Measurements from ENCODE around the gene KCNMB4. TPM values are rescaled to one million over a fixed set of nuclear protein-coding genes. Genes with fewer than 3 reads are reported as not detected.

The KCNMB4 gene
- total RNA-seq, 2 experiments from 2014 or later, result 5.8 to 7.6 TPM

GRCh38 chr12:70443062-70443673, 77.1 kb downstream of the KCNMB4 start:
- H4K20me1 ChIP-seq (ENCODE audit: insufficient read depth, low read length), result no peaks in the 10 kb centered on the region
- intact Hi-C loops (cut with micrococcal nuclease; ENCODE audit: unreplicated experiment), result no loop called here
- no peaks in the 10 kb centered on the region for H3K9me2 ChIP-seq (ENCODE audit: insufficient read depth, low read length)
- H3K9me3 ChIP-seq (ENCODE audit: low read length), result no peaks in the 10 kb centered on the region
- no peaks in the 10 kb centered on the region for H3K4me1 ChIP-seq (ENCODE audit: insufficient read depth, low read length, poor library complexity, severe bottlenecking)
- ChIA-PET POLR2A (interaction anchor here (0.6 to 1.2 kb wide), 5 partner anchors 13 to 857 kb away, joined by 3 to 8 read pairs (median 3); no protein-coding TSS in a partner anchor), CTCF (ENCODE audit: unreplicated experiment) (no interaction called here)
- no peak overlapping the region for H2AFZ ChIP-seq (ENCODE audit: low read length)
- H3K4me2 ChIP-seq (ENCODE audit: low read length), result no peak overlapping the region
- H3K4me3 ChIP-seq (ENCODE audit: low read depth, low read length, poor library complexity, severe bottlenecking), result no peak overlapping the region
- H3K27ac ChIP-seq (ENCODE audit: low read depth, low read length, poor library complexity, severe bottlenecking), result no peak overlapping the region
- DNase-seq (ENCODE audit: low spot score), result no peak
- BruUV-seq (replicated peaks), result no TSS peak
- TF ChIP-seq, protein P1, sequence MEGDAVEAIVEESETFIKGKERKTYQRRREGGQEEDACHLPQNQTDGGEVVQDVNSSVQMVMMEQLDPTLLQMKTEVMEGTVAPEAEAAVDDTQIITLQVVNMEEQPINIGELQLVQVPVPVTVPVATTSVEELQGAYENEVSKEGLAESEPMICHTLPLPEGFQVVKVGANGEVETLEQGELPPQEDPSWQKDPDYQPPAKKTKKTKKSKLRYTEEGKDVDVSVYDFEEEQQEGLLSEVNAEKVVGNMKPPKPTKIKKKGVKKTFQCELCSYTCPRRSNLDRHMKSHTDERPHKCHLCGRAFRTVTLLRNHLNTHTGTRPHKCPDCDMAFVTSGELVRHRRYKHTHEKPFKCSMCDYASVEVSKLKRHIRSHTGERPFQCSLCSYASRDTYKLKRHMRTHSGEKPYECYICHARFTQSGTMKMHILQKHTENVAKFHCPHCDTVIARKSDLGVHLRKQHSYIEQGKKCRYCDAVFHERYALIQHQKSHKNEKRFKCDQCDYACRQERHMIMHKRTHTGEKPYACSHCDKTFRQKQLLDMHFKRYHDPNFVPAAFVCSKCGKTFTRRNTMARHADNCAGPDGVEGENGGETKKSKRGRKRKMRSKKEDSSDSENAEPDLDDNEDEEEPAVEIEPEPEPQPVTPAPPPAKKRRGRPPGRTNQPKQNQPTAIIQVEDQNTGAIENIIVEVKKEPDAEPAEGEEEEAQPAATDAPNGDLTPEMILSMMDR (conservative IDR thresholded peaks at IDR 0.05; ENCODE audit: low read length), result no peak
- TF ChIP-seq EZH2phosphoT487 (IDR thresholded peaks at IDR 0.05; ENCODE audit: borderline replicate concordance, low read depth, low read length), result no peak
- H3K36me3 ChIP-seq (ENCODE audit: insufficient read depth, low read length), result no peaks in the 10 kb centered on the region
- H3K79me2 ChIP-seq (ENCODE audit: insufficient read depth, low read depth, low read length), result no peaks in the 10 kb centered on the region

- Histone ChIP-seq H4K20me1 (ENCODE audit: insufficient read depth, low read length) (no peaks in the 10 kb centered on the region), H3K79me2 (ENCODE audit: insufficient read depth, low read depth, low read length) (no peaks in the 10 kb centered on the region), H3K4me2 (ENCODE audit: low read length) (no peak overlapping the region), H3K36me3 (ENCODE audit: insufficient read depth, low read length) (no peaks in the 10 kb centered on the region), H3K9me3 (ENCODE audit: low read length) (no peaks in the 10 kb centered on the region), H3K27ac (ENCODE audit: low read depth, low read length, poor library complexity, severe bottlenecking) (no peak overlapping the region), H3K9me2 (ENCODE audit: insufficient read depth, low read length) (no peaks in the 10 kb centered on the region), H3K4me3 (ENCODE audit: low read depth, low read length, poor library complexity, severe bottlenecking) (no peak overlapping the region), H2AFZ (ENCODE audit: low read length) (no peak overlapping the region), H3K4me1 (ENCODE audit: insufficient read depth, low read length, poor library complexity, severe bottlenecking) (no peaks in the 10 kb centered on the region)
- POLR2A ChIA-PET, result no interaction called here
- TF ChIP-seq, protein P1 (conservative IDR thresholded peaks at IDR 0.05; ENCODE audit: low read length), result no peak
- TF ChIP-seq EZH2phosphoT487 (IDR thresholded peaks at IDR 0.05; ENCODE audit: borderline replicate concordance, low read depth, low read length), result no peak
- CTCF ChIA-PET (ENCODE audit: unreplicated experiment), result interaction anchor here (0.6 kb wide), 1 partner anchor 479 kb away, joined by 7 read pairs; no protein-coding TSS in a partner anchor
- DNase-seq (ENCODE audit: low spot score), result no peak
- no TSS peak for BruUV-seq (replicated peaks)
- intact Hi-C loops (cut with micrococcal nuclease; ENCODE audit: unreplicated experiment), result no loop called here
Observed at GRCh38 chr12:70444903-70445302, 78.8 kb downstream of the KCNMB4 start.

DNA sequence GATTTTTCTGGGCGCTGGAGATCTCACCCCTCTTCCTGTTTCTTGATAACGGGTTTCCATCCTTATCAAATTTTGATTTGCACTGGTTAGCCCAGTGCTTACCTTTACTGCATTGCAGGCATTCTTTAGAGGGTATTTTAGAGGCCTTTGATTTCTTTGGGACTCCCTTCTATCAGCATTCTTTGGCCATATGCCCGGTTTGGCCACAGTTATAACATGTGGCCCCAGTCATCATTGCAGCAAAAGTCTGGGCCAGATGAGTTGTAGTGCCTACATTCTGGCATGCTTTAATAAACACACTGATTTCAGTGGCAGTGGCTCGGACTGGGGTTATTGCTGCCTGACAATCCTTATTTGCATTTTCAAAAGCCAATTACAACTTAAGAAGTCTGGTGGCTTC, 82.3 kb downstream of the KCNMB4 start:
- POLR2A ChIA-PET, result no interaction called here

More for the DNA sequence above, 82.3 kb downstream of the KCNMB4 start:
- intact Hi-C loops (cut with micrococcal nuclease; ENCODE audit: unreplicated experiment), result no loop called here
- BruUV-seq (replicated peaks), result no TSS peak
- Histone ChIP-seq H2AFZ (ENCODE audit: low read length) (no peak overlapping the region), H3K27ac (ENCODE audit: low read depth, low read length, poor library complexity, severe bottlenecking) (no peak overlapping the region), H3K4me1 (ENCODE audit: insufficient read depth, low read length, poor library complexity, severe bottlenecking) (no peaks in the 10 kb centered on the region), H3K9me3 (ENCODE audit: low read length) (no peaks in the 10 kb centered on the region), H4K20me1 (ENCODE audit: insufficient read depth, low read length) (no peaks in the 10 kb centered on the region), H3K79me2 (ENCODE audit: insufficient read depth, low read depth, low read length) (no peaks in the 10 kb centered on the region), H3K9me2 (ENCODE audit: insufficient read depth, low read length) (no peaks in the 10 kb centered on the region), H3K4me3 (ENCODE audit: low read depth, low read length, poor library complexity, severe bottlenecking) (no peak overlapping the region), H3K4me2 (ENCODE audit: low read length) (no peak overlapping the region), H3K36me3 (ENCODE audit: insufficient read depth, low read length) (no peaks in the 10 kb centered on the region)
- no peak for DNase-seq (ENCODE audit: low spot score)
- CTCF ChIA-PET (ENCODE audit: unreplicated experiment), result no interaction called here
- no peak for TF ChIP-seq EZH2phosphoT487 (IDR thresholded peaks at IDR 0.05; ENCODE audit: borderline replicate concordance, low read depth, low read length)
- TF ChIP-seq, protein P1 (conservative IDR thresholded peaks at IDR 0.05; ENCODE audit: low read length), result no peak
